Measurements from ENCODE around the gene SH2D1B. TPM values are rescaled to one million over a fixed set of nuclear protein-coding genes. Genes with fewer than 3 reads are reported as not detected.

The SH2D1B gene
- total and polyA plus RNA-seq, 2 experiments from 2014 or later = not detected

DNA sequence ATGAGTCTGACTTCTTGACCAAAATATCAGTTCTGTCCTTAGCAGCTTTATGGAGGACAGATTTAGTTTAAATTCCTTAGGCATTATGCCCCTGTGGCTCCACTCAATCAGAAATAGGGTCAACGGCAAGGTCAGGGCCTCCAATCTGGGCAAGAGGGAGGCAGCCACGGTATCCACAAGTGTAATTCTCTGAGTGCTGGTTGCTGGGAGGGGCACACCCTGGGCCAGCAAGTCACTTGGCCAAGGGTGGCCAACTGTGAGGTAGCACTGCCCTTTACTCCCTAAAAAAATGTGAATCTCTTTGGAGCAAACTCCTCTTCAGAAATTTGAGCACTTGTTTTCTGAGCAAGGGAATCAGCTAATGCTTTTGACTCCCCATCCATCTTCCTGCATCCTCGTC lies 48.1 kb downstream of the SH2D1B start:
- Histone ChIP-seq H3K4me1 (ENCODE audit: insufficient read depth) (peaks cover 2% of the 10 kb centered on the region), H3K9me3 (ENCODE audit: low read depth) (no peaks in the 10 kb centered on the region), H2AFZ (no peak overlapping the region), H3K36me3 (replicated peaks; ENCODE audit: insufficient read depth, low read depth) (no peaks in the 10 kb centered on the region), H3K4me2 (no peak overlapping the region), H3K79me2 (no peaks in the 10 kb centered on the region), H3K9me2 (replicated peaks; ENCODE audit: insufficient read depth) (no peaks in the 10 kb centered on the region), H3K27me3 (no peaks in the 10 kb centered on the region), H3K27ac (no peak overlapping the region), H4K20me1 (ENCODE audit: insufficient read depth, poor library complexity, severe bottlenecking) (no peaks in the 10 kb centered on the region), H3K4me3 (no peak overlapping the region)
- no peak for DNase-seq (ENCODE audit: low spot score)
- 94% methylated on average over 3 of the region's 3 CpGs for WGBS (ENCODE audit: low lambda C conversion rate, missing lambda C conversion rate)
- no peak for TF ChIP-seq EZH2 (IDR thresholded peaks at IDR 0.05; ENCODE audit: borderline replicate concordance)
- TF ChIP-seq EZH2phosphoT487 (IDR thresholded peaks at IDR 0.05; ENCODE audit: low read depth, severe bottlenecking, unreplicated experiment) = no peak
- TF ChIP-seq, protein P1, sequence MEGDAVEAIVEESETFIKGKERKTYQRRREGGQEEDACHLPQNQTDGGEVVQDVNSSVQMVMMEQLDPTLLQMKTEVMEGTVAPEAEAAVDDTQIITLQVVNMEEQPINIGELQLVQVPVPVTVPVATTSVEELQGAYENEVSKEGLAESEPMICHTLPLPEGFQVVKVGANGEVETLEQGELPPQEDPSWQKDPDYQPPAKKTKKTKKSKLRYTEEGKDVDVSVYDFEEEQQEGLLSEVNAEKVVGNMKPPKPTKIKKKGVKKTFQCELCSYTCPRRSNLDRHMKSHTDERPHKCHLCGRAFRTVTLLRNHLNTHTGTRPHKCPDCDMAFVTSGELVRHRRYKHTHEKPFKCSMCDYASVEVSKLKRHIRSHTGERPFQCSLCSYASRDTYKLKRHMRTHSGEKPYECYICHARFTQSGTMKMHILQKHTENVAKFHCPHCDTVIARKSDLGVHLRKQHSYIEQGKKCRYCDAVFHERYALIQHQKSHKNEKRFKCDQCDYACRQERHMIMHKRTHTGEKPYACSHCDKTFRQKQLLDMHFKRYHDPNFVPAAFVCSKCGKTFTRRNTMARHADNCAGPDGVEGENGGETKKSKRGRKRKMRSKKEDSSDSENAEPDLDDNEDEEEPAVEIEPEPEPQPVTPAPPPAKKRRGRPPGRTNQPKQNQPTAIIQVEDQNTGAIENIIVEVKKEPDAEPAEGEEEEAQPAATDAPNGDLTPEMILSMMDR (IDR thresholded peaks at IDR 0.05; ENCODE audit: poor library complexity) = no peak

DNA sequence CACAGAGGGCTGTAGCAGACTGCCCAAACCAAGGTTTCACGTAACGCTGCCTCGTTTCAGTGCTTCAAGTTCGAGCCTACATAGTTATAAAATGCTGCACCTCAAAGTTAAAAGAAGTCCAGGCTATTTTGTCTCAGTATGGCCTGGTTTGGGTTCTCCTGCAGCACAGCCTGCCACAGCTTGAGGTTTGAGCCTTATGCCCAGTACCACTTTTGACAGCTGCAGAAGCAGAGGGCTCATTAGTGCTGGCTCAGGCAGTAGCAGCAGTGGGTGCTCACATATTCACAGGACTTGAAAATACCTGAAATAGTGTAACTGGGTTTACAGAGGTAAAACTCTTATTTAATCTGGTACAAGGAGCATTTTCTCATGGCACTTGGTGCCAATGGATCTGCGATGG lies 50.6 kb downstream of the SH2D1B start:
- Histone ChIP-seq H3K9me2 (replicated peaks; ENCODE audit: insufficient read depth) (no peaks in the 10 kb centered on the region), H3K36me3 (replicated peaks; ENCODE audit: insufficient read depth, low read depth) (no peaks in the 10 kb centered on the region), H3K4me3 (no peak overlapping the region), H3K27ac (no peak overlapping the region), H4K20me1 (ENCODE audit: insufficient read depth, poor library complexity, severe bottlenecking) (no peaks in the 10 kb centered on the region), H2AFZ (no peak overlapping the region), H3K4me2 (no peak overlapping the region), H3K79me2 (no peaks in the 10 kb centered on the region), H3K9me3 (ENCODE audit: low read depth) (no peaks in the 10 kb centered on the region), H3K4me1 (ENCODE audit: insufficient read depth) (no peaks in the 10 kb centered on the region), H3K27me3 (no peaks in the 10 kb centered on the region)
- TF ChIP-seq EZH2phosphoT487 (IDR thresholded peaks at IDR 0.05; ENCODE audit: low read depth, severe bottlenecking, unreplicated experiment) (no peak), EZH2 (IDR thresholded peaks at IDR 0.05; ENCODE audit: borderline replicate concordance) (no peak)
- TF ChIP-seq, protein P1 (IDR thresholded peaks at IDR 0.05; ENCODE audit: poor library complexity) = no peak
- no peak for DNase-seq (ENCODE audit: low spot score)
- 95% methylated on average over 5 of the region's 5 CpGs for WGBS (ENCODE audit: low lambda C conversion rate, missing lambda C conversion rate)

DNA sequence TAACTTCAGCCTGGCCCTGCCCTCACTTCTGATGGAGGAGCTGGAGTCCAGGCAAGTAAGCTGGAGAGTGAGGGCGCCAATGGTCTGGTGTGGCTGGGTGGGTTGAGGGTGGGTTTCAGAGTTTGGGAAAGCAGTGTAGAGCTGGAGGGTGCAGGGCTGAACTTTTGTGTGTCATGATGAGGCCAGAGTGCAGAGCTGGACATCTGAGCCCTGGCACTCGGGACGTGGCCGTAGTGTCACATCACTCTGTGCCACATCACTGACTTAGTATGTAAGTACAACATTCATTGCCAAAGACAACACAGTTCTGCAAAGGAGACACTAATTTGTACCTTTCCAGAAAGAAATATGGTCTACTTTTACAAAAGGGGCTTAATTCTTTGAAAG lies 51.1 kb downstream of the SH2D1B start:
- H3K9me2 ChIP-seq (replicated peaks; ENCODE audit: insufficient read depth) = no peaks in the 10 kb centered on the region
- H3K9me3 ChIP-seq (ENCODE audit: low read depth) = no peaks in the 10 kb centered on the region
- no peak overlapping the region for H3K27ac ChIP-seq
- no peaks in the 10 kb centered on the region for H3K4me1 ChIP-seq (ENCODE audit: insufficient read depth)
- H3K4me3 ChIP-seq = no peak overlapping the region
- no peak for DNase-seq (ENCODE audit: low spot score)
- no peak overlapping the region for H3K4me2 ChIP-seq
- no peaks in the 10 kb centered on the region for H3K79me2 ChIP-seq
- H3K27me3 ChIP-seq = no peaks in the 10 kb centered on the region
- no peak for TF ChIP-seq EZH2 (IDR thresholded peaks at IDR 0.05; ENCODE audit: borderline replicate concordance)
- TF ChIP-seq, protein P1 (IDR thresholded peaks at IDR 0.05; ENCODE audit: poor library complexity) = no peak
- TF ChIP-seq EZH2phosphoT487 (IDR thresholded peaks at IDR 0.05; ENCODE audit: low read depth, severe bottlenecking, unreplicated experiment) = no peak
- no peak overlapping the region for H2AFZ ChIP-seq
- no peaks in the 10 kb centered on the region for H4K20me1 ChIP-seq (ENCODE audit: insufficient read depth, poor library complexity, severe bottlenecking)
- 98% methylated on average over 4 of the region's 4 CpGs for WGBS (ENCODE audit: low lambda C conversion rate, missing lambda C conversion rate)
- no peaks in the 10 kb centered on the region for H3K36me3 ChIP-seq (replicated peaks; ENCODE audit: insufficient read depth, low read depth)

All from hepatocyte (in vitro differentiated cells).